Measurements from ENCODE around the gene AUNIP.

DNA sequence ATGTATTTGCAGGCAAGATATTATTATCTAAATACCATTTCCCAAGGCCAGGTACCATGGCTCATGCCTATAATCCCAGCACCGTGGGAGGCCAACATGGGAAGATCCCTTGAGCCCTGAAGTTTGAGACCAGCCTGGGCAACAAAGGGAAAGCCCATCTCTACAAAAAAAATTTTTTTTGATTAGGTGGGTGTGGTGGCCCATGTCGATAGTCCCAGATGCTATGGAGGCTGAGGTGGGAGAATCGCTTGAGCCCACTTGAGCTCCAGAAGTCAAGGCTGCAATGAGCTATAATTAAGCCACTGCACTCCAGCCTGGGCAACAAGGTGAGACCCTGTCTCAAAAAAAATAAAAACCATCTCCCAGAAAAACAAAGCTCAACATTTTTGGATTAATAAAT is 44.7 kb upstream of the AUNIP start:
- TF ChIP-seq CTCF (IDR thresholded peaks at IDR 0.05): no peak
- no peak for TF ChIP-seq ATF1 (CRISPR knock-in tag; IDR thresholded peaks at IDR 0.05)
- no peak for TF ChIP-seq CREB1 (CRISPR knock-in tag; IDR thresholded peaks at IDR 0.05)
- TF ChIP-seq FOXK1 (CRISPR knock-in tag; IDR thresholded peaks at IDR 0.05): no peak
- TF ChIP-seq, protein P1, sequence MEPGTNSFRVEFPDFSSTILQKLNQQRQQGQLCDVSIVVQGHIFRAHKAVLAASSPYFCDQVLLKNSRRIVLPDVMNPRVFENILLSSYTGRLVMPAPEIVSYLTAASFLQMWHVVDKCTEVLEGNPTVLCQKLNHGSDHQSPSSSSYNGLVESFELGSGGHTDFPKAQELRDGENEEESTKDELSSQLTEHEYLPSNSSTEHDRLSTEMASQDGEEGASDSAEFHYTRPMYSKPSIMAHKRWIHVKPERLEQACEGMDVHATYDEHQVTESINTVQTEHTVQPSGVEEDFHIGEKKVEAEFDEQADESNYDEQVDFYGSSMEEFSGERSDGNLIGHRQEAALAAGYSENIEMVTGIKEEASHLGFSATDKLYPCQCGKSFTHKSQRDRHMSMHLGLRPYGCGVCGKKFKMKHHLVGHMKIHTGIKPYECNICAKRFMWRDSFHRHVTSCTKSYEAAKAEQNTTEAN (CRISPR knock-in tag; IDR thresholded peaks at IDR 0.05): no peak

All from WTC11 (cell line).